ENCODE measurements around the gene HS6ST2.

HS6ST2 gene

GRCh38 chrX:132858018-132858417 lies 100.4 kb downstream of the HS6ST2 start:
- Histone ChIP-seq H3K79me2 (ENCODE audit: insufficient read depth, low read length) (no peaks in the 10 kb centered on the region), H3F3A (ENCODE audit: insufficient read depth, low read length) (no peaks in the 10 kb centered on the region), H3K9ac (ENCODE audit: low read length) (no peak overlapping the region), H3K4me1 (ENCODE audit: insufficient read depth, low read length, severe bottlenecking) (no peaks in the 10 kb centered on the region), H4K20me1 (ENCODE audit: insufficient read depth, low read length) (no peaks in the 10 kb centered on the region), H3K9me2 (ENCODE audit: low read depth, low read length) (no peaks in the 10 kb centered on the region), H3K4me3 (ENCODE audit: low read depth, low read length, poor library complexity, severe bottlenecking) (no peak overlapping the region), H3K36me3 (ENCODE audit: insufficient read depth, low read length) (no peaks in the 10 kb centered on the region), H3K27me3 (ENCODE audit: insufficient read depth, low read length) (no peaks in the 10 kb centered on the region), H3K27ac (ENCODE audit: low read depth, low read length, poor library complexity, severe bottlenecking) (no peak overlapping the region), H2AFZ (ENCODE audit: low read length) (no peak overlapping the region), H3K4me2 (ENCODE audit: low read length) (no peak overlapping the region), H3K9me3 (ENCODE audit: low read length) (no peaks in the 10 kb centered on the region)
- TF ChIP-seq CTCF (IDR thresholded peaks at IDR 0.05; ENCODE audit: low read length) (no peak), EZH2 (IDR thresholded peaks at IDR 0.05; ENCODE audit: borderline replicate concordance, low read length) (no peak)

- TF ChIP-seq EZH2 (IDR thresholded peaks at IDR 0.05; ENCODE audit: borderline replicate concordance, low read length) (no peak), CTCF (IDR thresholded peaks at IDR 0.05; ENCODE audit: low read length) (no peak)
- no peaks in the 10 kb centered on the region for H3K9me2 ChIP-seq (ENCODE audit: low read depth, low read length)
- no peak overlapping the region for H3K4me2 ChIP-seq (ENCODE audit: low read length)
- no peaks in the 10 kb centered on the region for H3K36me3 ChIP-seq (ENCODE audit: insufficient read depth, low read length)
- no peaks in the 10 kb centered on the region for H4K20me1 ChIP-seq (ENCODE audit: insufficient read depth, low read length)
- no peak overlapping the region for H3K9ac ChIP-seq (ENCODE audit: low read length)
- no peaks in the 10 kb centered on the region for H3K27me3 ChIP-seq (ENCODE audit: insufficient read depth, low read length)
- no peaks in the 10 kb centered on the region for H3K9me3 ChIP-seq (ENCODE audit: low read length)
- no peak overlapping the region for H2AFZ ChIP-seq (ENCODE audit: low read length)
- no peaks in the 10 kb centered on the region for H3F3A ChIP-seq (ENCODE audit: insufficient read depth, low read length)
- H3K27ac ChIP-seq (ENCODE audit: low read depth, low read length, poor library complexity, severe bottlenecking) = no peak overlapping the region
- no peak overlapping the region for H3K4me3 ChIP-seq (ENCODE audit: low read depth, low read length, poor library complexity, severe bottlenecking)
- H3K4me1 ChIP-seq (ENCODE audit: insufficient read depth, low read length, severe bottlenecking) = no peaks in the 10 kb centered on the region
- no peaks in the 10 kb centered on the region for H3K79me2 ChIP-seq (ENCODE audit: insufficient read depth, low read length)
Measured at GRCh38 chrX:132855780-132856341, 102.6 kb downstream of the HS6ST2 start.

- Histone ChIP-seq H3K4me1 (ENCODE audit: insufficient read depth, low read length, severe bottlenecking) (no peaks in the 10 kb centered on the region), H3K36me3 (ENCODE audit: insufficient read depth, low read length) (no peaks in the 10 kb centered on the region), H3K4me3 (ENCODE audit: low read depth, low read length, poor library complexity, severe bottlenecking) (no peak overlapping the region), H4K20me1 (ENCODE audit: insufficient read depth, low read length) (no peaks in the 10 kb centered on the region), H3K9me3 (ENCODE audit: low read length) (no peaks in the 10 kb centered on the region), H3K4me2 (ENCODE audit: low read length) (no peak overlapping the region), H2AFZ (ENCODE audit: low read length) (no peak overlapping the region), H3K27ac (ENCODE audit: low read depth, low read length, poor library complexity, severe bottlenecking) (no peak overlapping the region), H3K27me3 (ENCODE audit: insufficient read depth, low read length) (no peaks in the 10 kb centered on the region), H3K79me2 (ENCODE audit: insufficient read depth, low read length) (no peaks in the 10 kb centered on the region), H3K9me2 (ENCODE audit: low read depth, low read length) (no peaks in the 10 kb centered on the region), H3F3A (ENCODE audit: insufficient read depth, low read length) (no peaks in the 10 kb centered on the region), H3K9ac (ENCODE audit: low read length) (no peak overlapping the region)
- TF ChIP-seq EZH2 (IDR thresholded peaks at IDR 0.05; ENCODE audit: borderline replicate concordance, low read length) (no peak), CTCF (IDR thresholded peaks at IDR 0.05; ENCODE audit: low read length) (no peak)
Measured at GRCh38 chrX:132853040-132853439, 105.4 kb downstream of the HS6ST2 start.
